CD4-positive, alpha-beta T cell (primary cell): ENCODE data around the gene KRIT1. TPM values are rescaled to one million over a fixed set of nuclear protein-coding genes. Genes with fewer than 3 reads are reported as not detected.

Source experiments
- ATAC-seq: fragments of 200-7000 bp; cut with Tn5 transposase; one replicate; pipeline ENCODE4 v1.10.0; 2022; ENCODE audit warnings: mild to moderate bottlenecking; ENCODE audit not compliant: poor library complexity
- CTCF ChIA-PET: fragments of 350-600 bp; sonication (Branson Sonifier 250); formaldehyde crosslinking; loops from one replicate; lab custom pipeline; 2021; ENCODE audit warnings: antibody characterized with exemption, inconsistent platforms; lab: Charles Lee
- POLR2A ChIA-PET: fragments of 350-600 bp; sonication (Branson Sonifier 250); formaldehyde crosslinking; loops from one replicate; lab custom pipeline; 2021; ENCODE audit warnings: antibody characterized with exemption, inconsistent platforms; lab: Charles Lee
- DNase-seq, 14 experiments: peaks; one replicate each; pipeline ENCODE4 v3.0.0-alpha.2; 2013 to 2020; ENCODE audit warnings: mixed read lengths in 2 of 14
- H3K27ac ChIP-seq, 2 donors: one replicate each; pipeline versions ENCODE4 v1.5.1 to v1.7.0; 2013; ENCODE audit warnings: low read length in 2 of 2, low read depth in 1 of 2, mild to moderate bottlenecking in 1 of 2
- H3K27me3 ChIP-seq, 2 experiments: 1 replicate in 1 of 2; 2 replicates in 1 of 2; pipeline versions ENCODE4 v1.6.1 to v1.7.0; 2013; ENCODE audit warnings: low read length in 2 of 2, control low read depth in 1 of 2, mild to moderate bottlenecking in 1 of 2, moderate library complexity in 1 of 2; ENCODE audit not compliant: insufficient read depth in 2 of 2, control insufficient read depth in 1 of 2
- H3K36me3 ChIP-seq: one replicate; pipeline ENCODE4 v1.6.1; 2013; ENCODE audit warnings: low read length, control low read depth; ENCODE audit not compliant: insufficient read depth
- H3K4me1 ChIP-seq: one replicate; pipeline ENCODE4 v1.6.1; 2013; ENCODE audit warnings: low read length, control low read depth; ENCODE audit not compliant: insufficient read depth
- H3K4me3 ChIP-seq: one replicate; pipeline ENCODE4 v1.5.1; 2013; ENCODE audit warnings: mild to moderate bottlenecking, low read length, moderate library complexity
- H3K9me3 ChIP-seq, 2 experiments: 1 replicate in 1 of 2; 2 replicates in 1 of 2; pipeline versions ENCODE4 v1.6.1 to v1.7.0; 2013; ENCODE audit warnings: low read length in 2 of 2, mild to moderate bottlenecking in 2 of 2, control low read depth in 1 of 2, moderate library complexity in 1 of 2; ENCODE audit not compliant: control insufficient read depth in 1 of 2, insufficient read depth in 1 of 2
- H3K27ac Mint-ChIP-seq: one replicate; pipeline ENCODE4 v1.8.0; 2020; ENCODE audit warnings: mixed read lengths
- H3K27me3 Mint-ChIP-seq: one replicate; pipeline ENCODE4 v1.8.0; 2021; ENCODE audit warnings: mixed read lengths
- H3K36me3 Mint-ChIP-seq: one replicate; pipeline ENCODE4 v1.8.0; 2021; ENCODE audit warnings: low read depth, mixed read lengths
- H3K4me1 Mint-ChIP-seq: one replicate; pipeline ENCODE4 v1.8.0; 2021; ENCODE audit warnings: low read depth, mixed read lengths
- H3K4me3 Mint-ChIP-seq: one replicate; pipeline ENCODE4 v1.8.0; 2020; ENCODE audit warnings: mild to moderate bottlenecking, mixed read lengths
- H3K9me3 Mint-ChIP-seq: one replicate; pipeline ENCODE4 v1.8.0; 2020; ENCODE audit warnings: mixed read lengths
- CTCF ChIP-seq: fragments of 200-600 bp; IDR thresholded peaks from one replicate; pipeline ENCODE4 v1.8.0; 2022; ENCODE audit warnings: antibody characterized with exemption, mild to moderate bottlenecking
- intact Hi-C, 2 experiments: fragments of 100-400 bp; cut with DNase I in 1 of 2; cut with micrococcal nuclease in 1 of 2; formaldehyde crosslinking; loops; one replicate each; pipeline versions ENCODE4 v1.15.1 to v1.9.0; 2023 to 2025; cut with DNase I, micrococcal nuclease
- total RNA-seq, 174 experiments: library from RNA in 2 of 174; stranded (reverse) in 2 of 174; gene quantifications; one replicate each; pipeline ENCODE4 v1.2.3 and lab custom pipeline; 2021 to 2026

The KRIT1 gene
- total RNA-seq, 2 experiments from 2014 or later = 28.6 to 28.7 TPM

- Mint-ChIP-seq H3K27me3 (no peaks in the 10 kb centered on the region), H3K9me3 (peaks cover 2% of the 10 kb centered on the region), H3K27ac (no peak overlapping the region), H3K4me1 (peaks cover 22% of the 10 kb centered on the region), H3K4me3 (no peak overlapping the region), H3K36me3 (peaks cover 45% of the 10 kb centered on the region)
- TF ChIP-seq CTCF = no peak
- no peak for ATAC-seq
- CTCF ChIA-PET = no interaction called here
- no peaks in the 10 kb centered on the region for H3K4me1 ChIP-seq
- POLR2A ChIA-PET = no interaction called here
- H3K27ac ChIP-seq = no peak overlapping the region
- no peaks in the 10 kb centered on the region for H3K9me3 ChIP-seq
- H3K27me3 ChIP-seq = no peaks in the 10 kb centered on the region
- H3K36me3 ChIP-seq = no peaks in the 10 kb centered on the region
- no peak overlapping the region for H3K4me3 ChIP-seq
- DNase-seq = no peak
- intact Hi-C loops = no loop called here
Measured at GRCh38 chr7:92282221-92282814, 36.6 kb upstream of the KRIT1 start.

- intact Hi-C loops = no loop called here
- peaks cover 25% of the 10 kb centered on the region for H3K4me1 Mint-ChIP-seq
- H3K4me3 Mint-ChIP-seq = no peak overlapping the region
- ChIA-PET POLR2A (no interaction called here), CTCF (no interaction called here)
- no peaks in the 10 kb centered on the region for H3K36me3 ChIP-seq
- H3K4me3 ChIP-seq = no peak overlapping the region
- TF ChIP-seq CTCF = no peak
- no peak for ATAC-seq
- no peak overlapping the region for H3K27ac ChIP-seq
- H3K27me3 ChIP-seq = no peaks in the 10 kb centered on the region
- H3K9me3 Mint-ChIP-seq = peaks cover 2% of the 10 kb centered on the region
- H3K36me3 Mint-ChIP-seq = peaks cover 55% of the 10 kb centered on the region
- DNase-seq = no peak
- no peak overlapping the region for H3K27ac Mint-ChIP-seq
- H3K27me3 Mint-ChIP-seq = no peaks in the 10 kb centered on the region
- no peaks in the 10 kb centered on the region for H3K9me3 ChIP-seq
- H3K4me1 ChIP-seq = no peaks in the 10 kb centered on the region
Measured at GRCh38 chr7:92281031-92281430, 35.3 kb upstream of the KRIT1 start.

GRCh38 chr7:92279396-92280031 is 33.8 kb upstream of the KRIT1 start:
- ChIA-PET POLR2A (no interaction called here), CTCF (no interaction called here)
- TF ChIP-seq CTCF = no peak
- H3K27me3 Mint-ChIP-seq = no peaks in the 10 kb centered on the region
- Histone ChIP-seq H3K4me1 (no peaks in the 10 kb centered on the region), H3K4me3 (no peak overlapping the region), H3K36me3 (no peaks in the 10 kb centered on the region), H3K9me3 (no peaks in the 10 kb centered on the region), H3K27ac (no peak overlapping the region), H3K27me3 (no peaks in the 10 kb centered on the region)
- peaks cover 18% of the 10 kb centered on the region for H3K4me1 Mint-ChIP-seq
- ATAC-seq (no peak), DNase-seq (no peak)
- peaks cover 2% of the 10 kb centered on the region for H3K9me3 Mint-ChIP-seq
- peaks cover 57% of the 10 kb centered on the region for H3K36me3 Mint-ChIP-seq
- H3K27ac Mint-ChIP-seq = no peak overlapping the region
- intact Hi-C loops = no loop called here
- H3K4me3 Mint-ChIP-seq = no peak overlapping the region
